A673 (cell line): ENCODE measurements around the gene PTRH1. TPM values are rescaled to one million over a fixed set of nuclear protein-coding genes. Genes with fewer than 3 reads are reported as not detected.

Source experiments
- BruUV-seq: library from RNA; stranded (reverse); fragments of 400-500 nt; replicated peaks from 2 replicates; lab custom pipeline; 2021; lab: Mats Ljungman, UMichigan
- CTCF ChIA-PET: fragments of 300-600 bp; sonication (Branson Sonifier 250); formaldehyde crosslinking; loops from one replicate; lab custom pipeline; 2022; ENCODE audit warnings: antibody characterized with exemption; lab: Charles Lee
- POLR2A ChIA-PET: fragments of 300-600 bp; sonication (Branson Sonifier 250); formaldehyde crosslinking; loops from one replicate; lab custom pipeline; 2022; ENCODE audit warnings: antibody characterized with exemption; ENCODE audit not compliant: low non-redundant PET; lab: Charles Lee
- DNase-seq: peaks from one replicate; pipeline ENCODE4 v3.0.0-alpha.2; 2015; ENCODE audit warnings: low spot score
- H3K27ac ChIP-seq: fragments of 200-600 bp; sonication (generic); 2 replicates; pipeline ENCODE4 v1.5.1; 2016; ENCODE audit warnings: mixed run types, low read depth, mild to moderate bottlenecking, mixed read lengths, antibody characterized with exemption, low read length; ENCODE audit not compliant: poor library complexity, severe bottlenecking
- H3K27me3 ChIP-seq: fragments of 200-600 bp; sonication (generic); replicated peaks from 2 replicates; pipeline ENCODE4 v1.6.1; 2017; ENCODE audit warnings: mixed run types, low read depth, mild to moderate bottlenecking, mixed read lengths, antibody characterized with exemption, low read length; ENCODE audit not compliant: insufficient read depth, poor library complexity
- H3K36me3 ChIP-seq: fragments of 200-600 bp; sonication (generic); 2 replicates; pipeline ENCODE4 v1.6.1; 2016; ENCODE audit warnings: mixed run types, mild to moderate bottlenecking, mixed read lengths, antibody characterized with exemption, low read length; ENCODE audit not compliant: insufficient read depth, poor library complexity, severe bottlenecking
- H3K4me1 ChIP-seq: fragments of 200-600 bp; sonication (generic); 2 replicates; pipeline ENCODE4 v1.6.1; 2017; ENCODE audit warnings: mixed run types, mild to moderate bottlenecking, mixed read lengths, antibody characterized with exemption, low read length; ENCODE audit not compliant: insufficient read depth, poor library complexity, severe bottlenecking
- H3K4me3 ChIP-seq: fragments of 200-600 bp; sonication (generic); 2 replicates; pipeline ENCODE4 v1.5.1; 2016; ENCODE audit warnings: low read depth, mixed run types, mild to moderate bottlenecking, mixed read lengths, low read length; ENCODE audit not compliant: poor library complexity, severe bottlenecking
- H3K9me3 ChIP-seq: fragments of 200-600 bp; sonication (generic); 2 replicates; pipeline ENCODE4 v1.6.1; 2016; ENCODE audit warnings: mixed run types, low read depth, mild to moderate bottlenecking, mixed read lengths, antibody characterized with exemption, low read length; ENCODE audit not compliant: poor library complexity, severe bottlenecking
- EZH2 ChIP-seq: fragments of 200-600 bp; sonication (generic); IDR thresholded peaks from 2 replicates; pipeline ENCODE4 v1.6.1; 2017; ENCODE audit warnings: borderline replicate concordance, low read depth, mild to moderate bottlenecking, mixed read lengths, antibody characterized with exemption, low read length; ENCODE audit not compliant: poor library complexity, severe bottlenecking
- intact Hi-C: fragments of 100-400 bp; cut with micrococcal nuclease; formaldehyde crosslinking; loops from one replicate; pipeline ENCODE4 v1.10.0; 2022; ENCODE audit not compliant: unreplicated experiment
- total RNA-seq: library from RNA; stranded (reverse); gene quantifications from 2 replicates; pipeline ENCODE4 v1.2.3, GENCODE V29; 2021
- TF ChIP-seq, protein P1 (sequence below): fragments of 300-800, 200-600 bp; sonication (generic); conservative IDR thresholded peaks from 2 replicates; pipeline ENCODE4 v1.5.1; 2017; ENCODE audit warnings: low read depth, mild to moderate bottlenecking, antibody characterized with exemption, low read length, moderate library complexity, mixed read lengths

Gene PTRH1
- total RNA-seq, 1 experiment from 2014 or later, result 9.3 TPM

DNA sequence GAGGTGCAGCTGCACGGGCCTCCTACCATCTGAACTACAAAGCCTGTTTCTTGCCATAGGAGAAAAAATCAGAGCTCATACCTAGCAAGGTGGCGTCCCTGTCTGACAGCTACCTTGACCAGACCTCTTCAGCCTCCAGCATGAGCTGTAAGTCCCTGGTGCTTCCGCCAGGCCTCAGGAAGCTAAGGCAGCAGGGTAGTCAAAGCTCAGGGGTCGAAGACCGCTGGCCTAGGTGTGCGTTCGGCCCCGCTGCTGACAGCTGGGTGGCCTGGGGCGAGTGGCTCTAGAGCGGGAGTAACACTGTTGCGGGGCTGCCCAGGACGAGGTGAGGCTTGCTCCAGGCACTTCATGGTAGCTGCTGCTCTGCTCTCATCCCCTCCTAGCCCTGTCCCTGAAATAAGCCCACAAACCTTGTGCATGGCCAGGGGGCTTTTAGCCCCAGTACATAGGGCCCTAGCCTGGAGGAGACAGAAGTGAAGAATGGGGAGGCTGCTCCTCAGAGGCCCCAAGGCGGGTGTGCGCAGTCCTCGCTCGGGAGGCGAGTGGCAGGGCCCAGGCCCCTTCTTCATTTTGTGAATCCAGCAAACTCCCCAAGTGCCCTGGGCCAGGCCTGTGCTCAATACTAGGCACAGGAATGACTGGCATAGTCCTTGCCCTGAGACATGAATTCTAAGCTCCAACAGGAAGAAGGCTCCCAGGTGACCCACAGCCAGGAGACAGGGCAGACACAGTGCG lies 14.2 kb upstream of the PTRH1 start:
- POLR2A ChIA-PET, result no interaction called here
- no peaks in the 10 kb centered on the region for H3K27me3 ChIP-seq
- H3K27ac ChIP-seq, result no peak overlapping the region
- H3K4me1 ChIP-seq, result peaks cover 6% of the 10 kb centered on the region
- no peaks in the 10 kb centered on the region for H3K9me3 ChIP-seq
- intact Hi-C loops, result no loop called here
- H3K4me3 ChIP-seq, result no peak overlapping the region
- TF ChIP-seq, protein P1, sequence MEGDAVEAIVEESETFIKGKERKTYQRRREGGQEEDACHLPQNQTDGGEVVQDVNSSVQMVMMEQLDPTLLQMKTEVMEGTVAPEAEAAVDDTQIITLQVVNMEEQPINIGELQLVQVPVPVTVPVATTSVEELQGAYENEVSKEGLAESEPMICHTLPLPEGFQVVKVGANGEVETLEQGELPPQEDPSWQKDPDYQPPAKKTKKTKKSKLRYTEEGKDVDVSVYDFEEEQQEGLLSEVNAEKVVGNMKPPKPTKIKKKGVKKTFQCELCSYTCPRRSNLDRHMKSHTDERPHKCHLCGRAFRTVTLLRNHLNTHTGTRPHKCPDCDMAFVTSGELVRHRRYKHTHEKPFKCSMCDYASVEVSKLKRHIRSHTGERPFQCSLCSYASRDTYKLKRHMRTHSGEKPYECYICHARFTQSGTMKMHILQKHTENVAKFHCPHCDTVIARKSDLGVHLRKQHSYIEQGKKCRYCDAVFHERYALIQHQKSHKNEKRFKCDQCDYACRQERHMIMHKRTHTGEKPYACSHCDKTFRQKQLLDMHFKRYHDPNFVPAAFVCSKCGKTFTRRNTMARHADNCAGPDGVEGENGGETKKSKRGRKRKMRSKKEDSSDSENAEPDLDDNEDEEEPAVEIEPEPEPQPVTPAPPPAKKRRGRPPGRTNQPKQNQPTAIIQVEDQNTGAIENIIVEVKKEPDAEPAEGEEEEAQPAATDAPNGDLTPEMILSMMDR, result no peak
- no peak for TF ChIP-seq EZH2
- H3K36me3 ChIP-seq, result no peaks in the 10 kb centered on the region
- no peak for DNase-seq
- BruUV-seq, result no TSS peak
- CTCF ChIA-PET, result no interaction called here

DNA sequence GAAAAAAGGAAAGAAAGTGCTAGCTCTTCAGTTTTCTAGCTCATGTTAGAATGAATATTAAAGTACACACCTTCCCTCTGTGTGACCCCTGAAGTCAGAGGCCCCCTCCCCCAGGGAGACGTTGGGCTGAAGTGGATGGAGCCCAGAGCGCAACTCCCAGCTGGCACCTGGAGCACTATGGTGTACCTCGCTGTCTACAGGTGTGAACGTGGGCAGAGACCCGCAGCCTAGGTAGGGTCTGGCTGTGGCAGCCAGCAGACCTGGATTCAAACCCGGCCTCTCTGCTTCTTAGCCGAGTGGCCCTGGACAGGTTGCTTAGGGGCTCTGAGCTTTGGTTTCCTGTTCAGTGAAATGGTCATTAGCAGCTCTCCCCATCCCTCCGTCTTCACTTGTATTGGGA lies 13.3 kb upstream of the PTRH1 start:
- ChIA-PET POLR2A (no interaction called here), CTCF (interaction anchor here (0.7 kb wide), 1 partner anchor 354 kb away, joined by 3 read pairs; no protein-coding TSS in a partner anchor)
- no peak overlapping the region for H3K4me3 ChIP-seq
- H3K36me3 ChIP-seq, result no peaks in the 10 kb centered on the region
- DNase-seq, result no peak
- intact Hi-C loops, result no loop called here
- H3K27me3 ChIP-seq, result no peaks in the 10 kb centered on the region
- no peaks in the 10 kb centered on the region for H3K9me3 ChIP-seq
- no peak overlapping the region for H3K27ac ChIP-seq
- TF ChIP-seq, protein P1, result no peak
- no peak for TF ChIP-seq EZH2
- no TSS peak for BruUV-seq
- H3K4me1 ChIP-seq, result no peaks in the 10 kb centered on the region

DNA sequence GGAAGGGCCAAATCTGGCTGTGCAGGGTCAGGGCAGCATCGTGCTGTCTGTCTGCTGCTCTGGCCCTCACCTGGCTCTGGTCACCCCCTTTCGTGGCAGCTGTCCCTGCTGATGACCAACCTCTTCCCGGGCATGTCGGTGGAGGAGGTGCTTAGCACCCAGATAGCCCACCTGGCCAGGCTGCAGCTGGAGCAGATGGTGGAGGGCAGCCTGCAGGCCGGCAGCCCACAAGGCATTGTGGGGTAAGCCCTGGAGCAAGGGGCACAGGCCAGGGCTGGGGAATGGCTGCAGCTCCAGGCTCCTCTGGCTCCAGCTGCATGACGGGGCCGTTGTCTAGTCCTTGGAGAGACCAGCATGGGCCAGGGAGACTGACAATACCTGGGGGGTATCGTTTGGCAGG lies 11.4 kb upstream of the PTRH1 start:
- no peak for DNase-seq
- Histone ChIP-seq H3K36me3 (no peaks in the 10 kb centered on the region), H3K9me3 (no peaks in the 10 kb centered on the region), H3K4me3 (no peak overlapping the region), H3K27me3 (no peaks in the 10 kb centered on the region), H3K4me1 (no peaks in the 10 kb centered on the region), H3K27ac (no peak overlapping the region)
- no peak for TF ChIP-seq EZH2
- TF ChIP-seq, protein P1, result no peak
- POLR2A ChIA-PET, result no interaction called here
- CTCF ChIA-PET, result no interaction called here
- no TSS peak for BruUV-seq
- intact Hi-C loops, result no loop called here
